ENCODE data around the gene CTPS2. TPM values are rescaled to one million over a fixed set of nuclear protein-coding genes. Genes with fewer than 3 reads are reported as not detected.
"Not testable (repeated sequence)": the region's sequence is repeated elsewhere in the genome, so short reads cannot be mapped to it uniquely, and the experiment has no call there.

The CTPS2 gene
- total RNA-seq, 2 donors from 2014 or later = 3.4 to 4.1 TPM

GRCh38 chrX:16578218-16578617 lies 134.3 kb downstream of the CTPS2 start:
- H3K4me1 Mint-ChIP-seq = no peaks in the 10 kb centered on the region
- no peaks in the 10 kb centered on the region for H3K9me3 ChIP-seq (ENCODE audit: control insufficient read depth, low read length, poor library complexity, severe bottlenecking)
- no peak for ATAC-seq

GRCh38 chrX:16577483-16578029 lies 134.9 kb downstream of the CTPS2 start:
- Mint-ChIP-seq H3K4me1 (no peaks in the 10 kb centered on the region), H3K27ac (no peak overlapping the region), H3K36me3 (ENCODE audit: low read depth) (no peaks in the 10 kb centered on the region), H3K27me3 (no peaks in the 10 kb centered on the region), H3K4me3 (no peak overlapping the region)
- no peak for DNase-seq
- ATAC-seq = no peak
- H3K9me3 ChIP-seq (ENCODE audit: control insufficient read depth, low read length, poor library complexity, severe bottlenecking) = no peaks in the 10 kb centered on the region

More at GRCh38 chrX:16578218-16578617, 134.3 kb downstream of the CTPS2 start:
- H3K36me3 Mint-ChIP-seq (ENCODE audit: low read depth) = no peaks in the 10 kb centered on the region
- no peak overlapping the region for H3K4me3 Mint-ChIP-seq
- DNase-seq = no peak
- H3K27ac Mint-ChIP-seq = no peak overlapping the region
- no peaks in the 10 kb centered on the region for H3K27me3 Mint-ChIP-seq

- not testable (repeated sequence) for H3K36me3 Mint-ChIP-seq (ENCODE audit: low read depth)
Observed at GRCh38 chrX:16575388-16575787, 137.1 kb downstream of the CTPS2 start.

GRCh38 chrX:16573781-16574180 lies 138.7 kb downstream of the CTPS2 start:
- ATAC-seq (no peak), DNase-seq (no peak)
- H3K27ac Mint-ChIP-seq = no peak overlapping the region
- H3K4me1 Mint-ChIP-seq = no peaks in the 10 kb centered on the region
- H3K36me3 Mint-ChIP-seq (ENCODE audit: low read depth) = no peaks in the 10 kb centered on the region
- H3K27me3 Mint-ChIP-seq = no peaks in the 10 kb centered on the region
- H3K9me3 ChIP-seq (ENCODE audit: control insufficient read depth, low read length, poor library complexity, severe bottlenecking) = no peaks in the 10 kb centered on the region
- H3K4me3 Mint-ChIP-seq = no peak overlapping the region

More at GRCh38 chrX:16575388-16575787, 137.1 kb downstream of the CTPS2 start:
- H3K27ac Mint-ChIP-seq; H3K27me3 Mint-ChIP-seq; ATAC-seq; H3K9me3 ChIP-seq (ENCODE audit: control insufficient read depth, low read length, poor library complexity, severe bottlenecking); DNase-seq; H3K4me1 Mint-ChIP-seq; H3K4me3 Mint-ChIP-seq: not testable (repeated sequence)

DNA sequence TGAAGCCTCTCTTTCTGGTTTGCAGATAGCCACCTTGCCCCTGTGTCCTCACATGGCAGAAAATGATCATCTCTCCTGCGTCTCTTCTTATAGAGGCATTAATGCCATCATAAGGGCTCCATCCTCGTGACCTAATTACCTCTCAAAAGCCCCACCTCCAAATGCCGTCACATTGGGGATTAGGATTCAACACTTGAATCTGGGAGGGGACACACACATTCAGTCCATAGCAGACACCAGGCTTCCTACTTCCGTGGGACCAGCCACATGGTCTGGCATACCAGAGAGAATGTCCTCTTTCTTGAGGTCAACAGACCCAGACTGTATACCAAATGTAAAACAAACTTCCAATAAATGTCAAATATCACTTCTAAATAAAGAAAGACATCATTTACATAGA lies 144.8 kb downstream of the CTPS2 start:
- H3K27me3 Mint-ChIP-seq = no peaks in the 10 kb centered on the region
- no peaks in the 10 kb centered on the region for H3K4me1 Mint-ChIP-seq
- H3K27ac Mint-ChIP-seq = no peak overlapping the region
- no peak overlapping the region for H3K4me3 Mint-ChIP-seq
- no peaks in the 10 kb centered on the region for H3K9me3 ChIP-seq (ENCODE audit: control insufficient read depth, low read length, poor library complexity, severe bottlenecking)
- DNase-seq (no peak), ATAC-seq (no peak)
- no peaks in the 10 kb centered on the region for H3K36me3 Mint-ChIP-seq (ENCODE audit: low read depth)

DNA sequence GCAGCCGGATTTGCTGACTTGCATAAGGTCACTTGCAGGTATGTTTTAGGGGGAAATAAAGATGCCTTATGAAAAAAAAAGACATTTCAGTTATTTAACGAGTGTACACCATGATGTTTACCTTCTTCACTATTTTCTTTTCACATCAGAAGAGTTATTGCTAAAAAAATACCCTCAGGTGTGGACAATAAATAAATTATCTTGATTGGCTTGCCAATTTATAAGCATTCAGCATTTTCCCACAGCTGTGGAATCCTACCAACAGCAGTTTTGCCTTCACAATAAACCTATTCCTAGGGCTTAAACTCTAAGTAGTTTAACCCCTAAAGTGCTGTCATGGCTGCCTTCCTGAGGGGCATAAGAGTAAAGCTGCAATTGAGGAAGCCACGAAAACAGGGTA lies 145.9 kb downstream of the CTPS2 start:
- ATAC-seq (no peak), DNase-seq (no peak)
- H3K9me3 ChIP-seq (ENCODE audit: control insufficient read depth, low read length, poor library complexity, severe bottlenecking) = no peaks in the 10 kb centered on the region
- no peaks in the 10 kb centered on the region for H3K27me3 Mint-ChIP-seq
- no peak overlapping the region for H3K27ac Mint-ChIP-seq
- no peaks in the 10 kb centered on the region for H3K4me1 Mint-ChIP-seq
- no peaks in the 10 kb centered on the region for H3K36me3 Mint-ChIP-seq (ENCODE audit: low read depth)
- H3K4me3 Mint-ChIP-seq = no peak overlapping the region

DNA sequence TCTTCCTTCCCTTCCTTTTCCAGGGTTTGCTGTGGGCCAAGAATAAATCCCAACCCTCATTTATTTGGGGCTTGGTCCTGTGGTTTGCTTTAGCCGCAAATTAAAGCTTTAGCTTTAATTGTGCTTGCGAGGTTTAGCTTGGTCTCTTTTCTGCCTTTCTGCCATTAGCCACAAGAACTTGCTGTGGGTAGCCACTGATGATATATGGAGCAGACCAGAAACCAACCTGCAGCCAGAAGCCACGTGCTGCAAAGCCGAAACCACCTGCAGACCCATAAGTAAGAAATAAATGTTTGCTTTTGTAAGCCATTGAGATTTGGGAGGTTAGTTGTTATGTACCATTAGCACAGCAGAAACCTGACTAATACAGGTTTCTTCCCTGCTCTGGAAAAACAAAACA lies 152.3 kb downstream of the CTPS2 start:
- no peak overlapping the region for H3K27ac Mint-ChIP-seq
- no peaks in the 10 kb centered on the region for H3K9me3 ChIP-seq (ENCODE audit: control insufficient read depth, low read length, poor library complexity, severe bottlenecking)
- H3K36me3 Mint-ChIP-seq (ENCODE audit: low read depth) = no peaks in the 10 kb centered on the region
- H3K4me3 Mint-ChIP-seq = no peak overlapping the region
- no peak for ATAC-seq
- no peak for DNase-seq
- H3K4me1 Mint-ChIP-seq = peaks cover 2% of the 10 kb centered on the region
- H3K27me3 Mint-ChIP-seq = no peaks in the 10 kb centered on the region

- no peak overlapping the region for H3K27ac Mint-ChIP-seq
- DNase-seq = no peak
- no peaks in the 10 kb centered on the region for H3K9me3 ChIP-seq (ENCODE audit: control insufficient read depth, low read length, poor library complexity, severe bottlenecking)
- ATAC-seq = no peak
- H3K4me1 Mint-ChIP-seq = peaks cover 2% of the 10 kb centered on the region
- H3K27me3 Mint-ChIP-seq = no peaks in the 10 kb centered on the region
- H3K4me3 Mint-ChIP-seq = no peak overlapping the region
- H3K36me3 Mint-ChIP-seq (ENCODE audit: low read depth) = no peaks in the 10 kb centered on the region
Observed at GRCh38 chrX:16559206-16559619, 153.3 kb downstream of the CTPS2 start.

GRCh38 chrX:16558489-16558888 lies 154.0 kb downstream of the CTPS2 start:
- peaks cover 2% of the 10 kb centered on the region for H3K4me1 Mint-ChIP-seq
- no peak for ATAC-seq
- no peaks in the 10 kb centered on the region for H3K9me3 ChIP-seq (ENCODE audit: control insufficient read depth, low read length, poor library complexity, severe bottlenecking)
- H3K27ac Mint-ChIP-seq = no peak overlapping the region
- no peaks in the 10 kb centered on the region for H3K36me3 Mint-ChIP-seq (ENCODE audit: low read depth)
- no peak for DNase-seq
- H3K4me3 Mint-ChIP-seq = no peak overlapping the region
- no peaks in the 10 kb centered on the region for H3K27me3 Mint-ChIP-seq

- ATAC-seq = no peak
- H3K9me3 ChIP-seq (ENCODE audit: control insufficient read depth, low read length, poor library complexity, severe bottlenecking) = no peaks in the 10 kb centered on the region
- H3K27ac Mint-ChIP-seq = no peak overlapping the region
- H3K27me3 Mint-ChIP-seq = no peaks in the 10 kb centered on the region
- DNase-seq = no peak
- no peaks in the 10 kb centered on the region for H3K36me3 Mint-ChIP-seq (ENCODE audit: low read depth)
- no peak overlapping the region for H3K4me3 Mint-ChIP-seq
- H3K4me1 Mint-ChIP-seq = no peaks in the 10 kb centered on the region
Observed at GRCh38 chrX:16552546-16552945, 159.9 kb downstream of the CTPS2 start.

- Mint-ChIP-seq H3K27ac (no peak overlapping the region), H3K4me3 (no peak overlapping the region), H3K4me1 (no peaks in the 10 kb centered on the region), H3K27me3 (no peaks in the 10 kb centered on the region), H3K36me3 (ENCODE audit: low read depth) (no peaks in the 10 kb centered on the region)
- H3K9me3 ChIP-seq (ENCODE audit: control insufficient read depth, low read length, poor library complexity, severe bottlenecking) = no peaks in the 10 kb centered on the region
- no peak for DNase-seq
- no peak for ATAC-seq
Observed at GRCh38 chrX:16547644-16548043, 164.8 kb downstream of the CTPS2 start.

- peaks cover 2% of the 10 kb centered on the region for H3K36me3 Mint-ChIP-seq (ENCODE audit: low read depth)
- DNase-seq (no peak), ATAC-seq (no peak)
- no peaks in the 10 kb centered on the region for H3K4me1 Mint-ChIP-seq
- no peaks in the 10 kb centered on the region for H3K27me3 Mint-ChIP-seq
- H3K9me3 ChIP-seq (ENCODE audit: control insufficient read depth, low read length, poor library complexity, severe bottlenecking) = no peaks in the 10 kb centered on the region
- no peak overlapping the region for H3K27ac Mint-ChIP-seq
- H3K4me3 Mint-ChIP-seq = no peak overlapping the region
Observed at GRCh38 chrX:16544969-16545368, 167.5 kb downstream of the CTPS2 start.

All from T-helper 17 cell (primary cell).